ENCODE measurements around the gene MED8. TPM values are rescaled to one million over a fixed set of nuclear protein-coding genes. Genes with fewer than 3 reads are reported as not detected.

MED8 gene
- total RNA-seq, 4 donors from 2014 or later: 14.9 to 30.8 (median 23.8) TPM

GRCh38 chr1:43432907-43433306 is 43.3 kb upstream of the MED8 start:
- Histone ChIP-seq H3K27ac (no peak overlapping the region), H3K27me3 (no peaks in the 10 kb centered on the region), H3K4me1 (no peaks in the 10 kb centered on the region), H3K9me3 (no peaks in the 10 kb centered on the region), H3K4me3 (no peak overlapping the region), H3K36me3 (peaks cover 0 to 85% of the 10 kb centered on the region in 2 donors)
- intact Hi-C loops (cut with DNase I; ENCODE audit: low total_unique reads): no loop called here
- ATAC-seq: no peak
- in situ Hi-C loops (cut with MboI; ENCODE audit: low sequenced_read_pairs in 4 of 4): no loop called here
- TF ChIP-seq, protein P1, sequence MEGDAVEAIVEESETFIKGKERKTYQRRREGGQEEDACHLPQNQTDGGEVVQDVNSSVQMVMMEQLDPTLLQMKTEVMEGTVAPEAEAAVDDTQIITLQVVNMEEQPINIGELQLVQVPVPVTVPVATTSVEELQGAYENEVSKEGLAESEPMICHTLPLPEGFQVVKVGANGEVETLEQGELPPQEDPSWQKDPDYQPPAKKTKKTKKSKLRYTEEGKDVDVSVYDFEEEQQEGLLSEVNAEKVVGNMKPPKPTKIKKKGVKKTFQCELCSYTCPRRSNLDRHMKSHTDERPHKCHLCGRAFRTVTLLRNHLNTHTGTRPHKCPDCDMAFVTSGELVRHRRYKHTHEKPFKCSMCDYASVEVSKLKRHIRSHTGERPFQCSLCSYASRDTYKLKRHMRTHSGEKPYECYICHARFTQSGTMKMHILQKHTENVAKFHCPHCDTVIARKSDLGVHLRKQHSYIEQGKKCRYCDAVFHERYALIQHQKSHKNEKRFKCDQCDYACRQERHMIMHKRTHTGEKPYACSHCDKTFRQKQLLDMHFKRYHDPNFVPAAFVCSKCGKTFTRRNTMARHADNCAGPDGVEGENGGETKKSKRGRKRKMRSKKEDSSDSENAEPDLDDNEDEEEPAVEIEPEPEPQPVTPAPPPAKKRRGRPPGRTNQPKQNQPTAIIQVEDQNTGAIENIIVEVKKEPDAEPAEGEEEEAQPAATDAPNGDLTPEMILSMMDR (IDR thresholded peaks at IDR 0.05 in 4 of 5, conservative IDR thresholded peaks at IDR 0.05 in 1 of 5): no peak
- no peak for TF ChIP-seq POLR2A (IDR thresholded peaks at IDR 0.05)
- DNase-seq: no peak

- no peak for ATAC-seq
- no peaks in the 10 kb centered on the region for H3K27me3 ChIP-seq
- intact Hi-C loops (cut with DNase I; ENCODE audit: low total_unique reads): no loop called here
Measured at GRCh38 chr1:43432171-43432860, 42.7 kb upstream of the MED8 start.

GRCh38 chr1:43431676-43432075 is 42.1 kb upstream of the MED8 start:
- intact Hi-C loops (cut with DNase I; ENCODE audit: low total_unique reads) (no loop called here), in situ Hi-C loops (cut with MboI; ENCODE audit: low sequenced_read_pairs in 4 of 4) (no loop called here)
- H3K36me3 ChIP-seq: peaks cover 0 to 90% of the 10 kb centered on the region in 2 donors
- no peak for ATAC-seq
- H3K4me1 ChIP-seq: no peaks in the 10 kb centered on the region
- DNase-seq: no peak
- H3K9me3 ChIP-seq: no peaks in the 10 kb centered on the region
- no peak for TF ChIP-seq POLR2A (IDR thresholded peaks at IDR 0.05)
- TF ChIP-seq, protein P1 (IDR thresholded peaks at IDR 0.05 in 4 of 5, conservative IDR thresholded peaks at IDR 0.05 in 1 of 5): no peak
- no peak overlapping the region for H3K4me3 ChIP-seq
- H3K27ac ChIP-seq: no peak overlapping the region
- no peaks in the 10 kb centered on the region for H3K27me3 ChIP-seq

More at GRCh38 chr1:43432171-43432860, 42.7 kb upstream of the MED8 start:
- TF ChIP-seq, protein P1 (IDR thresholded peaks at IDR 0.05 in 4 of 5, conservative IDR thresholded peaks at IDR 0.05 in 1 of 5): no peak
- no peak for DNase-seq
- Histone ChIP-seq H3K27ac (no peak overlapping the region), H3K4me1 (no peaks in the 10 kb centered on the region), H3K9me3 (no peaks in the 10 kb centered on the region), H3K4me3 (no peak overlapping the region), H3K36me3 (peaks cover 0 to 90% of the 10 kb centered on the region in 2 donors)
- in situ Hi-C loops (cut with MboI; ENCODE audit: low sequenced_read_pairs in 4 of 4): no loop called here

- peaks cover 0 to 96% of the 10 kb centered on the region in 2 donors for H3K36me3 ChIP-seq
- no peaks in the 10 kb centered on the region for H3K27me3 ChIP-seq
- in situ Hi-C loops (cut with MboI; ENCODE audit: low sequenced_read_pairs in 4 of 4): no loop called here
- no peak for DNase-seq
- ATAC-seq: no peak
- no peak for TF ChIP-seq POLR2A (IDR thresholded peaks at IDR 0.05)
- TF ChIP-seq, protein P1 (IDR thresholded peaks at IDR 0.05 in 4 of 5, conservative IDR thresholded peaks at IDR 0.05 in 1 of 5): no peak
- no peaks in the 10 kb centered on the region for H3K4me1 ChIP-seq
- H3K27ac ChIP-seq: no peak overlapping the region
- H3K9me3 ChIP-seq: no peaks in the 10 kb centered on the region
- no peak overlapping the region for H3K4me3 ChIP-seq
- intact Hi-C loops (cut with DNase I; ENCODE audit: low total_unique reads): no loop called here
Measured at GRCh38 chr1:43430831-43431230, 41.2 kb upstream of the MED8 start.

- no peak for TF ChIP-seq POLR2A (IDR thresholded peaks at IDR 0.05)
- DNase-seq (no peak), ATAC-seq (no peak)
- no peaks in the 10 kb centered on the region for H3K4me1 ChIP-seq
- intact Hi-C loops (cut with DNase I; ENCODE audit: low total_unique reads): no loop called here
- H3K36me3 ChIP-seq: peaks cover 0 to 96% of the 10 kb centered on the region in 2 donors
- no peaks in the 10 kb centered on the region for H3K27me3 ChIP-seq
- H3K9me3 ChIP-seq: no peaks in the 10 kb centered on the region
- no peak overlapping the region for H3K4me3 ChIP-seq
- no peak overlapping the region for H3K27ac ChIP-seq
- in situ Hi-C loops (cut with MboI; ENCODE audit: low sequenced_read_pairs in 4 of 4): no loop called here
Measured at GRCh38 chr1:43427941-43428340, 38.3 kb upstream of the MED8 start.
